ENCODE data around the gene KLHDC3. TPM values are rescaled to one million over a fixed set of nuclear protein-coding genes. Genes with fewer than 3 reads are reported as not detected.

The KLHDC3 gene
- total and polyA plus RNA-seq, 2 donors (not counting 1 experiment from before 2014, with no cell fraction given), result 47.4 to 50.7 TPM

DNA sequence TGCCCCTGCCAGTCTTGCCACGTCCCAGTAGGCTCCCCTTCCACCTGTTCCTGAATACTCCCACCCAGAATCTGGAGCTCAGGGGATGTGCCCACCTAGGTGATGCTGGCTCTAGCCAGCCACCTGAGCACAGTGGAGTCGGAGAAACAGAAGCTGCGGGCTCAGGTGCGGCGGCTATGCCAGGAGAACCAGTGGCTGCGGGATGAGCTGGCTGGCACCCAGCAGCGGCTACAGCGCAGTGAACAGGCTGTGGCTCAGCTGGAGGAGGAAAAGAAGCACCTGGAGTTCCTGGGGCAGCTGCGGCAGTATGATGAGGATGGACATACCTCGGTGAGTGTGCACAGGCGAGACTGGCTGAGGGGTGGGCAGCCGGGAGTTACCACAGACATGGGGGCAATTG lies 48.8 kb downstream of the KLHDC3 start:
- peaks cover 0 to 24% of the 10 kb centered on the region in 2 experiments for H3K36me3 ChIP-seq (replicated peaks in 1 of 2; ENCODE audit: control extremely low read depth in 1 of 2, control insufficient read depth in 1 of 2, extremely low read depth in 1 of 2, insufficient read depth in 2 of 2, low read length in 1 of 2)
- no peak overlapping the region for H2AFZ ChIP-seq (ENCODE audit: insufficient read depth, low read depth, low read length, poor library complexity, severe bottlenecking)
- peaks cover 16 to 22% of the 10 kb centered on the region in 2 donors for H3K4me1 ChIP-seq (ENCODE audit: control insufficient read depth in 2 of 2, insufficient read depth in 2 of 2, low read length in 2 of 2)
- no peak overlapping the region for H3K4me2 ChIP-seq (replicated peaks; ENCODE audit: low read depth, low read length, poor library complexity, severe bottlenecking)
- ChIA-PET POLR2A (interaction anchor here (0.7 kb wide), 1 partner anchor 103 kb away, joined by 3 read pairs; no protein-coding TSS in a partner anchor), CTCF (no interaction called here)
- whole genome bisulfite sequencing (ENCODE audit: insufficient coverage), result 92% methylated on average over 9 of the region's 12 CpGs
- no peaks in the 10 kb centered on the region for H3K9me3 Mint-ChIP-seq (ENCODE audit: insufficient read depth)
- H3K27me3 ChIP-seq (replicated peaks in 1 of 4; ENCODE audit: control extremely low read depth in 1 of 4, control insufficient read depth in 3 of 4, insufficient read depth in 4 of 4, low read length in 3 of 4), result no peaks in the 10 kb centered on the region
- H3K4me3 Mint-ChIP-seq, result no peak overlapping the region
- no peaks in the 10 kb centered on the region for H3K9me3 ChIP-seq (ENCODE audit: control extremely low read depth in 1 of 3, control insufficient read depth in 2 of 3, insufficient read depth in 1 of 3, low read length in 2 of 3)
- no peak overlapping the region for H3K4me3 ChIP-seq (ENCODE audit: control extremely low read depth in 1 of 5, extremely low read depth in 1 of 5, insufficient read depth in 1 of 5, low read depth in 2 of 5, low read length in 4 of 5)
- DNase-seq, result no peak
- H3K27me3 Mint-ChIP-seq, result no peaks in the 10 kb centered on the region
- peaks cover 30% of the 10 kb centered on the region for H3K79me2 ChIP-seq (ENCODE audit: control insufficient read depth, insufficient read depth, low read length)
- no peak for TF ChIP-seq EZH2 (IDR thresholded peaks at IDR 0.05; ENCODE audit: borderline replicate concordance, insufficient read depth, low read depth, low read length, poor library complexity, severe bottlenecking)
- TF ChIP-seq, protein P1, sequence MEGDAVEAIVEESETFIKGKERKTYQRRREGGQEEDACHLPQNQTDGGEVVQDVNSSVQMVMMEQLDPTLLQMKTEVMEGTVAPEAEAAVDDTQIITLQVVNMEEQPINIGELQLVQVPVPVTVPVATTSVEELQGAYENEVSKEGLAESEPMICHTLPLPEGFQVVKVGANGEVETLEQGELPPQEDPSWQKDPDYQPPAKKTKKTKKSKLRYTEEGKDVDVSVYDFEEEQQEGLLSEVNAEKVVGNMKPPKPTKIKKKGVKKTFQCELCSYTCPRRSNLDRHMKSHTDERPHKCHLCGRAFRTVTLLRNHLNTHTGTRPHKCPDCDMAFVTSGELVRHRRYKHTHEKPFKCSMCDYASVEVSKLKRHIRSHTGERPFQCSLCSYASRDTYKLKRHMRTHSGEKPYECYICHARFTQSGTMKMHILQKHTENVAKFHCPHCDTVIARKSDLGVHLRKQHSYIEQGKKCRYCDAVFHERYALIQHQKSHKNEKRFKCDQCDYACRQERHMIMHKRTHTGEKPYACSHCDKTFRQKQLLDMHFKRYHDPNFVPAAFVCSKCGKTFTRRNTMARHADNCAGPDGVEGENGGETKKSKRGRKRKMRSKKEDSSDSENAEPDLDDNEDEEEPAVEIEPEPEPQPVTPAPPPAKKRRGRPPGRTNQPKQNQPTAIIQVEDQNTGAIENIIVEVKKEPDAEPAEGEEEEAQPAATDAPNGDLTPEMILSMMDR (IDR thresholded peaks at IDR 0.05), result no peak
- H3K27ac ChIP-seq (ENCODE audit: low read length in 2 of 2), result no peak overlapping the region
- H3K9ac ChIP-seq (ENCODE audit: low read length), result no peak overlapping the region
- intact Hi-C loops (cut with micrococcal nuclease), result no loop called here
- peaks cover 34% of the 10 kb centered on the region for H3K4me1 Mint-ChIP-seq
- peaks cover 9% of the 10 kb centered on the region for H4K20me1 ChIP-seq (ENCODE audit: control insufficient read depth, insufficient read depth, low read length, poor library complexity, severe bottlenecking)
- no peak for ATAC-seq (ENCODE audit: low read depth)
- H3K27ac Mint-ChIP-seq, result no peak overlapping the region

DNA sequence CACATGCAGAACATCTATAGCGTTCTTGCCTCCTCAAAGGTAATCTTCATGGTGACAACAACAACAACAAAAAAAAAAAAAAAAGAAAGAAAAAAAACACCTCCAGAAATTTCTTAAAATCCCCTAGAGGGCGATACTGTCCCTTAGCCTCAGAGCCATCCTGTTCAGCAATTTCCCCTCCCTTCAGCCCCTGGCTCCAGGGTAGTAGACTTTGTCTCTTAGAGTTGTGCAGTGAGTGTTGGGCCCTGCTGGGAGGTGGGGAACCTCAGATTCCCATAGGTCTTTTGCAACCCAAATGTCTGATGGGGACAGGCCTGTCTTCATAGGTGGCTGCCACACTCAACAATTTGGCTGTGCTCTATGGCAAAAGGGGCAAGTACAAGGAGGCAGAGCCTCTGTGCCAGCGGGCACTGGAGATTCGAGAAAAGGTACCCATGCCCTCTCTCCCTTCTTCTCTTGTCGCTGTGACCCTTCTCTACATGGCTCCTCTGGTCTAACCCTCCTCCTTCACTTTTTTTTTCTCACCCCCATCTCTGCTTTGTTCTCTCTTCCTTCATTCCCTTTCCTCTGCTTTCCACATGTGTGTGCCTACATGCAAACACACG lies 56.1 kb downstream of the KLHDC3 start:
- no peaks in the 10 kb centered on the region for H3K9me3 ChIP-seq (ENCODE audit: control extremely low read depth in 1 of 3, control insufficient read depth in 2 of 3, insufficient read depth in 1 of 3, low read length in 2 of 3)
- H3K4me2 ChIP-seq (replicated peaks; ENCODE audit: low read depth, low read length, poor library complexity, severe bottlenecking), result no peak overlapping the region
- CTCF ChIA-PET, result interaction anchor here (0.6 to 0.7 kb wide), 2 partner anchors 31 to 856 kb away, joined by 3 to 4 read pairs; no protein-coding TSS in a partner anchor
- peaks cover 3 to 27% of the 10 kb centered on the region in 2 experiments for H3K36me3 ChIP-seq (replicated peaks in 1 of 2; ENCODE audit: control extremely low read depth in 1 of 2, control insufficient read depth in 1 of 2, extremely low read depth in 1 of 2, insufficient read depth in 2 of 2, low read length in 1 of 2)
- ATAC-seq (ENCODE audit: low read depth) (peak; percentile 36), DNase-seq (peak; percentile 52)
- 85% methylated on average over 4 of the region's 6 CpGs for WGBS (ENCODE audit: insufficient coverage)
- Mint-ChIP-seq H3K9me3 (ENCODE audit: insufficient read depth) (no peaks in the 10 kb centered on the region), H3K27ac (no peak overlapping the region), H3K4me3 (no peak overlapping the region), H3K27me3 (peaks cover 3% of the 10 kb centered on the region), H3K4me1 (peaks cover 2% of the 10 kb centered on the region)
- intact Hi-C loops (cut with micrococcal nuclease), result no loop called here
- H4K20me1 ChIP-seq (ENCODE audit: control insufficient read depth, insufficient read depth, low read length, poor library complexity, severe bottlenecking), result no peaks in the 10 kb centered on the region
- H3K27ac ChIP-seq (ENCODE audit: low read length in 2 of 2), result no peak overlapping the region
- POLR2A ChIA-PET, result no interaction called here
- H3K27me3 ChIP-seq (replicated peaks in 1 of 4; ENCODE audit: control extremely low read depth in 1 of 4, control insufficient read depth in 3 of 4, insufficient read depth in 4 of 4, low read length in 3 of 4), result no peaks in the 10 kb centered on the region
- H3K4me1 ChIP-seq (ENCODE audit: control insufficient read depth in 2 of 2, insufficient read depth in 2 of 2, low read length in 2 of 2), result no peaks in the 10 kb centered on the region
- no peak overlapping the region for H2AFZ ChIP-seq (ENCODE audit: insufficient read depth, low read depth, low read length, poor library complexity, severe bottlenecking)
- H3K9ac ChIP-seq (ENCODE audit: low read length), result no peak overlapping the region
- TF ChIP-seq, protein P1 (IDR thresholded peaks at IDR 0.05), result peak; percentile 58
- TF ChIP-seq EZH2 (IDR thresholded peaks at IDR 0.05; ENCODE audit: borderline replicate concordance, insufficient read depth, low read depth, low read length, poor library complexity, severe bottlenecking), result no peak
- no peak overlapping the region for H3K4me3 ChIP-seq (ENCODE audit: control extremely low read depth in 1 of 5, extremely low read depth in 1 of 5, insufficient read depth in 1 of 5, low read depth in 2 of 5, low read length in 4 of 5)
- no peaks in the 10 kb centered on the region for H3K79me2 ChIP-seq (ENCODE audit: control insufficient read depth, insufficient read depth, low read length)
